Parathyroid adenoma (tissue), 2 donors: ENCODE results near the gene LLGL1.

Source experiments
- H2AFZ ChIP-seq: fragments of 300-600 bp; sonication (generic); one replicate; pipeline ENCODE4 v1.7.0; 2017; ENCODE audit warnings: antibody characterized with exemption, mild to moderate bottlenecking
- H3K27ac ChIP-seq: fragments of 300-600 bp; sonication (generic); one replicate; pipeline ENCODE4 v1.7.0; 2017
- H3K27me3 ChIP-seq: fragments of 300-600 bp; sonication (generic); one replicate; pipeline ENCODE4 v1.7.0; 2017; ENCODE audit warnings: low read length; ENCODE audit not compliant: control insufficient read depth, insufficient read depth
- H3K36me3 ChIP-seq: fragments of 300-600 bp; sonication (generic); one replicate; pipeline ENCODE4 v1.7.0; 2017; ENCODE audit warnings: low read length; ENCODE audit not compliant: control insufficient read depth, insufficient read depth
- H3K4me1 ChIP-seq: fragments of 300-600 bp; sonication (generic); one replicate; pipeline ENCODE4 v1.7.0; 2017; ENCODE audit warnings: control low read depth
- H3K4me2 ChIP-seq: fragments of 300-600 bp; sonication (generic); one replicate; pipeline ENCODE4 v1.7.0; 2017; ENCODE audit warnings: low read length
- H3K4me3 ChIP-seq: fragments of 300-600 bp; sonication (generic); one replicate; pipeline ENCODE4 v1.7.0; 2017; ENCODE audit warnings: low read depth, low read length
- H3K79me2 ChIP-seq: fragments of 300-600 bp; sonication (generic); one replicate; pipeline ENCODE4 v1.7.0; 2017; ENCODE audit warnings: control low read depth
- H3K9ac ChIP-seq: fragments of 300-600 bp; sonication (generic); one replicate; pipeline ENCODE4 v1.7.0; 2017; ENCODE audit warnings: mild to moderate bottlenecking
- H3K9me3 ChIP-seq: fragments of 300-600 bp; sonication (generic); one replicate; pipeline ENCODE4 v1.7.0; 2017; ENCODE audit warnings: low read length; ENCODE audit not compliant: control insufficient read depth
- TF ChIP-seq, protein P1 (sequence below): fragments of 300-600 bp; sonication (generic); IDR thresholded peaks from one replicate; pipeline ENCODE4 v1.7.0; 2017; ENCODE audit warnings: antibody characterized with exemption, mild to moderate bottlenecking
- donor health status: primary hyperparathyroidism.

LLGL1 gene

DNA sequence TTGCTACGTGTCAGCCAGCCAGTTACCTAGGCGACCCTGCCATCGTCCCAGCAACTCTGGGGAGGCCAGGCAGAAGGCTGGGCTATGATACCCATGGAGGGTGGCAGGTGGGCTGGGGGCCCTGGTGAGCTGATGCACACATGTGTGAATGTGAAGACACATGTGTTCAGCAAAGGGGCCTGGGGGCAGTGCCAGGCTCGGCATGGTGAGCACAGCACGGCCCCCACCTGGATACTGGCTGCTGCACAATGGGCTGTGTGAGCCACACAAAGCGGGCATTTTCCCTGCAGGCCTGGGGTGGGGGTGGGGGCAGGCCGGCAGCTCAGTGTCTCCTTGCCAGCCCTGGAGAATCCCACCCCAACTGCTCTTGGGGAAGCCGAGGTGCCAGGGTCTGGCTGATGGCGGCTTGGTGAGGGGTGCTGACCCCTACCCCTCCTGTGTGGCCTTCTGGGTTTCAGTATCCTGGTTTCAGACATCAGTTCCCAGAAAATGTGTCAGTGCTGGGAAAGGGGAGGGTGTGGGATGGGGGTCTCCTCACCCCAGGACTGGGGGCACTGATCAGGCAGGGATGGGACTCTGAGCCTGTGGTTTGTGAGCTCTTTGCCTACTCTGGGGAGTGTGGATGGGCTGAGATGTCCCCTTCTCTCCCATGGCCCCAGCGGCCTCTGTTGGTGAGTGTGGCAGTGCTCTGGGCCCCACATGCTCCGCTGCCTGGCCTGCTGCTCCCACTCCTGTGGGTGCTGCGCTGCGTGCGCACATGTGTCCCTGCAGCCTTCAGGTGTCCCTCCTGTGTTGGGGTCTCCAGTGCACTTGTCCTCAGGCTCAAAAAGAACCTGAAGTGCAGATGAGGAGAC is 5.1 kb downstream of the LLGL1 start:
- Histone ChIP-seq H3K4me2 (no peak overlapping the region), H3K4me1 (no peaks in the 10 kb centered on the region), H3K4me3 (no peak overlapping the region), H3K27ac (no peak overlapping the region), H3K9ac (no peak overlapping the region), H3K27me3 (no peaks in the 10 kb centered on the region), H3K9me3 (no peaks in the 10 kb centered on the region), H3K36me3 (no peaks in the 10 kb centered on the region), H3K79me2 (no peaks in the 10 kb centered on the region), H2AFZ (no peak overlapping the region)
- TF ChIP-seq, protein P1, sequence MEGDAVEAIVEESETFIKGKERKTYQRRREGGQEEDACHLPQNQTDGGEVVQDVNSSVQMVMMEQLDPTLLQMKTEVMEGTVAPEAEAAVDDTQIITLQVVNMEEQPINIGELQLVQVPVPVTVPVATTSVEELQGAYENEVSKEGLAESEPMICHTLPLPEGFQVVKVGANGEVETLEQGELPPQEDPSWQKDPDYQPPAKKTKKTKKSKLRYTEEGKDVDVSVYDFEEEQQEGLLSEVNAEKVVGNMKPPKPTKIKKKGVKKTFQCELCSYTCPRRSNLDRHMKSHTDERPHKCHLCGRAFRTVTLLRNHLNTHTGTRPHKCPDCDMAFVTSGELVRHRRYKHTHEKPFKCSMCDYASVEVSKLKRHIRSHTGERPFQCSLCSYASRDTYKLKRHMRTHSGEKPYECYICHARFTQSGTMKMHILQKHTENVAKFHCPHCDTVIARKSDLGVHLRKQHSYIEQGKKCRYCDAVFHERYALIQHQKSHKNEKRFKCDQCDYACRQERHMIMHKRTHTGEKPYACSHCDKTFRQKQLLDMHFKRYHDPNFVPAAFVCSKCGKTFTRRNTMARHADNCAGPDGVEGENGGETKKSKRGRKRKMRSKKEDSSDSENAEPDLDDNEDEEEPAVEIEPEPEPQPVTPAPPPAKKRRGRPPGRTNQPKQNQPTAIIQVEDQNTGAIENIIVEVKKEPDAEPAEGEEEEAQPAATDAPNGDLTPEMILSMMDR = no peak

DNA sequence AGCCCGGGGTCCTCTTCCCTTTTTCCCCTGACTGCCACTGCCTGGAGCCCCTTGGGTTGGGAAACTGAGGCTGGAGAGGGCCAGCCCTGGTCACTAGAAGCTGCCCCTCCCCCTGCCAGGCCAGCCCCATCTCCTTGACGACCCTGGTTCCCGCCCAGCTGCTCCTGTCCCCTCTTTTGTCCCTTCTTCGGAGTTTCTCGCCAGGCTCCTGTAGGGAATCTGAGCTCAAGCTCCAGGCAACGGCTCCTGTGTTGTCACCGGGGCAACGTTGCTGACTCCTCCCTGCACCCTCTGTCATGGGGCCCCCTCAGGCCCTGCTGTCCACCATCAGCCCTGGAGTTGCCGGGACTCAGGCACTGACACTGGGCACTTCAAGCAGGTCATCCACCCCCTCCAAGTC is 5.7 kb downstream of the LLGL1 start:
- Histone ChIP-seq H3K4me2 (no peak overlapping the region), H3K9ac (no peak overlapping the region), H3K9me3 (no peaks in the 10 kb centered on the region), H3K79me2 (no peaks in the 10 kb centered on the region), H3K4me3 (no peak overlapping the region), H2AFZ (no peak overlapping the region), H3K4me1 (no peaks in the 10 kb centered on the region), H3K27me3 (no peaks in the 10 kb centered on the region), H3K36me3 (no peaks in the 10 kb centered on the region), H3K27ac (no peak overlapping the region)
- TF ChIP-seq, protein P1 = no peak

DNA sequence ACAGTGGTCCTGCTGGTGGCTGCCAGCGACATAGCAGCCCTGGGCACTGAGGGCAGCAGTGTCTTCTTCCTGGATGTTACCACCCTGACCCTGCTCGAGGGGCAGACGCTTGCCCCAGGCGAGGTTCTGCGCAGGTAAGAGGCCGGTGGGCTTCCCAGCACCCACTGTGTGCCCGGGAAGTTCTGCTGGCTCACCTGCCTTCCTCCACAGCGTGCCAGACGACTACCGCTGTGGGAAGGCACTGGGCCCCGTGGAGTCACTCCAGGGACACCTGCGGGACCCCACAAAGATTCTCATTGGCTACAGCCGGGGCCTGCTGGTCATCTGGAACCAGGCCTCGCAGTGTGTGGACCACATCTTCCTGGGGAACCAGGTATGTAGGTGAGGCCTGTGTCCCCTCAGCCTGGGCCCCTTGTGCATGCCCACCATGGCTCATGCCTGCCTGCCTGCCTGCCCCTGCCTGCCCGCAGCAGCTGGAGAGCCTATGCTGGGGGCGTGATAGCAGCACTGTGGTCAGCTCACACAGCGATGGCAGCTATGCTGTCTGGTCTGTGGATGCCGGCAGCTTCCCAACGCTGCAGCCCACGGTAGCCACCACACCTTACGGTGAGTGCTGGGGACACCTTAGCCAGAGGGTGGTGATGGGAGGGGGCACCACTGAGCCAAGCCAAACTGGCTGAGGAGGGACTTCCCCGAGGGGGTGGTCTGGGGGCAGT is 8.5 kb downstream of the LLGL1 start:
- H3K4me1 ChIP-seq = no peaks in the 10 kb centered on the region
- H3K4me2 ChIP-seq = no peak overlapping the region
- no peaks in the 10 kb centered on the region for H3K27me3 ChIP-seq
- H3K27ac ChIP-seq = no peak overlapping the region
- no peaks in the 10 kb centered on the region for H3K36me3 ChIP-seq
- H2AFZ ChIP-seq = no peak overlapping the region
- no peaks in the 10 kb centered on the region for H3K9me3 ChIP-seq
- no peaks in the 10 kb centered on the region for H3K79me2 ChIP-seq
- TF ChIP-seq, protein P1 = no peak
- H3K4me3 ChIP-seq = no peak overlapping the region
- H3K9ac ChIP-seq = no peak overlapping the region

DNA sequence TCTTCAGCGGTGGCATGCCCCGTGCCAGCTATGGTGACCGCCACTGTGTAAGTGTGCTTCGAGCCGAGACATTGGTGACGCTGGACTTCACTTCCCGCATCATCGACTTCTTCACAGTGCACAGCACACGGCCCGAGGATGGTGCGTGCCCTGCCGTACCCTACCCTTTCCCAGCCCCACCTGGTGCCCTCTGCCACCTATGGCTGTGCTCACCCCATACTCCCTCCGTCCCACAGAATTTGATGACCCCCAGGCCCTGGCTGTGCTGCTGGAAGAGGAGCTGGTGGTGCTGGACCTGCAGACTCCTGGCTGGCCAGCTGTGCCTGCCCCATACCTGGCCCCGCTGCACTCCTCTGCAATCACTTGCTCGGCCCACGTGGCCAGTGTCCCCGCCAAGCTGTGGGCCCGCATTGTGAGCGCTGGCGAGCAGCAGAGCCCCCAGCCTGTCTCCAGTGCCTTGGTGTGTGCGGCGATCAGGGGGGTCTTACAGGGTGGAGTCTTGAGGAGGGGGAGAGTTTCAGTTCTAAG is 9.5 kb downstream of the LLGL1 start:
- H3K9ac ChIP-seq = no peak overlapping the region
- no peaks in the 10 kb centered on the region for H3K4me1 ChIP-seq
- TF ChIP-seq, protein P1 = no peak
- no peak overlapping the region for H3K4me2 ChIP-seq
- H3K27me3 ChIP-seq = no peaks in the 10 kb centered on the region
- no peak overlapping the region for H3K4me3 ChIP-seq
- H3K9me3 ChIP-seq = no peaks in the 10 kb centered on the region
- no peaks in the 10 kb centered on the region for H3K36me3 ChIP-seq
- no peaks in the 10 kb centered on the region for H3K79me2 ChIP-seq
- H3K27ac ChIP-seq = no peak overlapping the region
- H2AFZ ChIP-seq = no peak overlapping the region
